ENCODE results near the gene NMBR. TPM values are rescaled to one million over a fixed set of nuclear protein-coding genes. Genes with fewer than 3 reads are reported as not detected.
A peak's percentile ranks its signal among the peaks of the same experiment; 100 is the strongest.

The NMBR gene
- total RNA-seq, 1 experiment from 2014 or later: not detected

- TF ChIP-seq, protein P1, sequence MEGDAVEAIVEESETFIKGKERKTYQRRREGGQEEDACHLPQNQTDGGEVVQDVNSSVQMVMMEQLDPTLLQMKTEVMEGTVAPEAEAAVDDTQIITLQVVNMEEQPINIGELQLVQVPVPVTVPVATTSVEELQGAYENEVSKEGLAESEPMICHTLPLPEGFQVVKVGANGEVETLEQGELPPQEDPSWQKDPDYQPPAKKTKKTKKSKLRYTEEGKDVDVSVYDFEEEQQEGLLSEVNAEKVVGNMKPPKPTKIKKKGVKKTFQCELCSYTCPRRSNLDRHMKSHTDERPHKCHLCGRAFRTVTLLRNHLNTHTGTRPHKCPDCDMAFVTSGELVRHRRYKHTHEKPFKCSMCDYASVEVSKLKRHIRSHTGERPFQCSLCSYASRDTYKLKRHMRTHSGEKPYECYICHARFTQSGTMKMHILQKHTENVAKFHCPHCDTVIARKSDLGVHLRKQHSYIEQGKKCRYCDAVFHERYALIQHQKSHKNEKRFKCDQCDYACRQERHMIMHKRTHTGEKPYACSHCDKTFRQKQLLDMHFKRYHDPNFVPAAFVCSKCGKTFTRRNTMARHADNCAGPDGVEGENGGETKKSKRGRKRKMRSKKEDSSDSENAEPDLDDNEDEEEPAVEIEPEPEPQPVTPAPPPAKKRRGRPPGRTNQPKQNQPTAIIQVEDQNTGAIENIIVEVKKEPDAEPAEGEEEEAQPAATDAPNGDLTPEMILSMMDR (IDR thresholded peaks at IDR 0.05 in 2 of 3, conservative IDR thresholded peaks at IDR 0.05 in 1 of 3; ENCODE audit: borderline replicate concordance in 1 of 3, insufficient read depth in 1 of 3, low read depth in 2 of 3, low read length in 2 of 3): no peak
- TF ChIP-seq CBX3 (IDR thresholded peaks at IDR 0.05; ENCODE audit: low read depth) (no peak), YY1 (IDR thresholded peaks at IDR 0.05; ENCODE audit: extremely low read depth, insufficient replicate concordance, low read depth, low read length) (no peak), TCF7L2 (IDR thresholded peaks at IDR 0.05; ENCODE audit: borderline replicate concordance, extremely low read depth, insufficient read depth, insufficient read length) (no peak), FOSL1 (IDR thresholded peaks at IDR 0.05; ENCODE audit: low read depth) (no peak), ZNF274 (IDR thresholded peaks at IDR 0.05; ENCODE audit: low read depth, low read length) (no peak), ZFX (IDR thresholded peaks at IDR 0.05) (no peak)
- TF ChIP-seq, protein P2, sequence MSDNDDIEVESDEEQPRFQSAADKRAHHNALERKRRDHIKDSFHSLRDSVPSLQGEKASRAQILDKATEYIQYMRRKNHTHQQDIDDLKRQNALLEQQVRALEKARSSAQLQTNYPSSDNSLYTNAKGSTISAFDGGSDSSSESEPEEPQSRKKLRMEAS (IDR thresholded peaks at IDR 0.05): no peak
- TF ChIP-seq, protein P3, sequence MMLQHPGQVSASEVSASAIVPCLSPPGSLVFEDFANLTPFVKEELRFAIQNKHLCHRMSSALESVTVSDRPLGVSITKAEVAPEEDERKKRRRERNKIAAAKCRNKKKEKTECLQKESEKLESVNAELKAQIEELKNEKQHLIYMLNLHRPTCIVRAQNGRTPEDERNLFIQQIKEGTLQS (IDR thresholded peaks at IDR 0.05): no peak
These were observed 98.9 kb downstream of the NMBR start (continued) for GRCh38 chr6:142047934-142048592.

DNA sequence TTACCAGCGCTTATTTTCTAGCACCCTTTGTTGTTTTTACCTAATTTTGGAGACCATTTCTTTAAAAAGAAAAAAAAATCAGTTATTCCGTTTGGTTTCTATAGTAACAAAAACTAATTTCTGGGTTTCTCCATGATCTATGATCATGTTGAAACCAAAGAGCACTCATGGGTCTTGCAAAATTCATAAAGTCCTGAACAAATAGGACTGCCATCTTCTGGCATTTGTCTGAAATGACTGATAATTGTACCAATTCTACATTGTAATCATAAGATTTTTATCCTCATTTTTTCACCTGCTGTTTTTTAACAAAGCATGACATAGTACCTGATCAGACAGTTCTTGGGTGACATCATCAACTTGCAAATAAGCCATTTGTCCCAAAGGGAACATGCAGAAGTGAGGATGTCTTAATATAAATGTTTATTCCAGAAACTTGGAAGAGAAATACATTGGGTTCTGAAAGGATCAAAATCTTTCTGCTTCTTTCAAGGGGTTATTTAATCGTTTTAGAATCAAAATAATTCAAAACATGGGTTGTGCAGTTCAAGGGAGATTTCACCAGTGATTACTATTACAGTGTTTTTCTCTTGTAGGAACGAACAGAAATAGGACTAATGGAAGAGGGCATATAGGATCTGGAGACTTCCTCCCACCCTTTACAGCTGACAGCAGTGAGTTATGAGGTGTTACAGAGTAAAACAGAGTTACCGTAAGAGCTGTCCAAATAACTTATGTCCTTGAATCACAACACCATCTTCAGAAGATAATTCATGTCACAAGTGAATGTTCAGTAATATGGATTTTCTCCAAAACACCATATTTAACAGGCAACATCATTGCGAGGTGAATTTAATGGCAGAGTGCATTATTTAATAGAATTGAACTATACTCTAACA, 101.3 kb downstream of the NMBR start:
- Histone ChIP-seq H2AFZ (ENCODE audit: low read depth, low read length, poor library complexity, severe bottlenecking) (peak overlapping the region; percentile 93), H3K9me2 (ENCODE audit: insufficient read depth) (no peaks in the 10 kb centered on the region), H3K9ac (ENCODE audit: low read length) (no peak overlapping the region), H3K4me2 (ENCODE audit: low read length) (no peak overlapping the region), H3K27ac (ENCODE audit: low read depth, low read length) (no peak overlapping the region), H3K36me3 (ENCODE audit: control insufficient read depth in 1 of 2, insufficient read depth in 2 of 2, low read length in 2 of 2) (no peaks in the 10 kb centered on the region), H3K79me2 (ENCODE audit: insufficient read depth, low read length) (no peaks in the 10 kb centered on the region), H4K20me1 (ENCODE audit: insufficient read depth) (no peaks in the 10 kb centered on the region), H3K27me3 (ENCODE audit: insufficient read depth, low read length) (no peaks in the 10 kb centered on the region), H3K9me3 (ENCODE audit: control insufficient read depth in 1 of 2, insufficient read depth in 1 of 2, low read depth in 1 of 2, low read length in 2 of 2) (no peaks in the 10 kb centered on the region), H3K4me3 (replicated peaks in 1 of 2; ENCODE audit: low read depth in 1 of 2, low read length in 2 of 2) (no peak overlapping the region), H3K4me1 (ENCODE audit: control insufficient read depth in 1 of 2, insufficient read depth in 2 of 2, low read length in 2 of 2) (no peaks in the 10 kb centered on the region)
- ChIA-PET CTCF (no interaction called here), POLR2A (no interaction called here), RAD21 (ENCODE audit: low non-redundant PET in 1 of 2, low total read pairs in 2 of 2, uncharacterized antibody in 2 of 2, unreplicated experiment in 2 of 2) (no interaction called here)
- intact Hi-C loops (cut with micrococcal nuclease): loop anchor here (2.0 kb wide), 1 partner anchor 57 kb away; no protein-coding TSS in a partner anchor
- peak; percentile 53 for ATAC-seq
- no TSS peak for BruUV-seq (replicated peaks)
- peak; percentile 12 for DNase-seq (ENCODE audit: low read depth, low spot score)
- TF ChIP-seq EZH2phosphoT487 (IDR thresholded peaks at IDR 0.05; ENCODE audit: borderline replicate concordance): no peak
- no peak for TF ChIP-seq TCF7L2 (IDR thresholded peaks at IDR 0.05; ENCODE audit: borderline replicate concordance, extremely low read depth, insufficient read depth, insufficient read length)
- no peak for TF ChIP-seq YY1 (IDR thresholded peaks at IDR 0.05; ENCODE audit: extremely low read depth, insufficient replicate concordance, low read depth, low read length)
- no peak for TF ChIP-seq CBX3 (IDR thresholded peaks at IDR 0.05; ENCODE audit: low read depth)
- TF ChIP-seq EZH2 (IDR thresholded peaks at IDR 0.05): no peak
- TF ChIP-seq, protein P1 (IDR thresholded peaks at IDR 0.05 in 2 of 3, conservative IDR thresholded peaks at IDR 0.05 in 1 of 3; ENCODE audit: borderline replicate concordance in 1 of 3, insufficient read depth in 1 of 3, low read depth in 2 of 3, low read length in 2 of 3): peak in 2 of 3 experiments; percentile 42 to 43; a peak in 3 of 6 replicates
- TF ChIP-seq JUND (IDR thresholded peaks at IDR 0.05): no peak
- TF ChIP-seq RAD21 (IDR thresholded peaks at IDR 0.05; ENCODE audit: low read depth): peak; percentile 63
- TF ChIP-seq SIN3A (IDR thresholded peaks at IDR 0.05; ENCODE audit: low read depth): no peak
- TF ChIP-seq CEBPB (IDR thresholded peaks at IDR 0.05; ENCODE audit: low read depth): peak; percentile 37; the same call in 1 of the 2 replicates
- TF ChIP-seq ZNF274 (IDR thresholded peaks at IDR 0.05; ENCODE audit: low read depth, low read length): no peak
- no peak for TF ChIP-seq SP1 (IDR thresholded peaks at IDR 0.05; ENCODE audit: low read depth)
- no peak for TF ChIP-seq POLR2A (IDR thresholded peaks at IDR 0.05; ENCODE audit: borderline replicate concordance, extremely low read depth, insufficient read depth, insufficient read length)
- no peak for TF ChIP-seq ZFX (IDR thresholded peaks at IDR 0.05)

Data from HCT116 (cell line).